HG03460 (cell line): ENCODE data around the gene ITSN1.

ENCODE experiments used
- ATAC-seq: cut with Tn5 transposase; IDR thresholded peaks from one replicate; pipeline ENCODE4 v1.9.1; 2021; ENCODE audit not compliant: unreplicated experiment

Gene ITSN1

GRCh38 chr21:33808715-33809367, 166.5 kb downstream of the ITSN1 start:
- no peak for ATAC-seq

DNA sequence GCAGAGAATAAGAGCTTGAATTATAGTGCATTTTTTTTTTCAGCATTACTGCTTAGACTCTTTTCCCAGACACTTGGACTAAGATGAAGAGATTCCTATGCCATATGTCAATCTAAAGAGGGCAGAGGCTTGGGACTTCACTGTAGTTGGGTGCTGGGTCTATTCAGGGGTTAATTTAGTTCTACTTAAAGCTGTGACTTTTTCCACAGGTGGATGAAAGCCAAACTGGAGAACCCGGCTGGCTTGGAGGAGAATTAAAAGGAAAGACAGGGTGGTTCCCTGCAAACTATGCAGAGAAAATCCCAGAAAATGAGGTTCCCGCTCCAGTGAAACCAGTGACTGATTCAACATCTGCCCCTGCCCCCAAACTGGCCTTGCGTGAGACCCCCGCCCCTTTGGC, 168.5 kb downstream of the ITSN1 start:
- no peak for ATAC-seq

- no peak for ATAC-seq
Observed at GRCh38 chr21:33811167-33812010, 169.1 kb downstream of the ITSN1 start.

DNA sequence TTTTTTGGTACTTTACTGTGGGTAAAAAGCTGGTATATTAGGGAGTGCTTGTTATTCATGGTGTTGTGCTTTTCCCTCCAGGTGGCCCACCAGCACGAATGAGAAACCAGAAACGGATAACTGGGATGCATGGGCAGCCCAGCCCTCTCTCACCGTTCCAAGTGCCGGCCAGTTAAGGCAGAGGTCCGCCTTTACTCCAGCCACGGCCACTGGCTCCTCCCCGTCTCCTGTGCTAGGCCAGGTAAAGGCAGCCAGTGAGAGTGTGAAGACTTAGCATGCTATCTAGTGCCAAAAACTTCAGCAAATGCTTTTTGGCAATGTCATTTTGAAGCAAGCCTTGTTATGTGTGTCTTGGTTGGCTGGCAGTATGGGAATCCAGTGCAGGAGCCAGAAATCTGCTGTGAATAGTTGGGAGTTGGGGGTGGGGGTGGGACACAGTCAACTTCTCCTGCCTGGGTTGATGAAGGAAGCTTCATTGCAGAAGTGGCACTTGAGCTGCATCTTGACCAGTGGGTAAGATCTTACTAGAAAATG, 171.6 kb downstream of the ITSN1 start:
- ATAC-seq = no peak

DNA sequence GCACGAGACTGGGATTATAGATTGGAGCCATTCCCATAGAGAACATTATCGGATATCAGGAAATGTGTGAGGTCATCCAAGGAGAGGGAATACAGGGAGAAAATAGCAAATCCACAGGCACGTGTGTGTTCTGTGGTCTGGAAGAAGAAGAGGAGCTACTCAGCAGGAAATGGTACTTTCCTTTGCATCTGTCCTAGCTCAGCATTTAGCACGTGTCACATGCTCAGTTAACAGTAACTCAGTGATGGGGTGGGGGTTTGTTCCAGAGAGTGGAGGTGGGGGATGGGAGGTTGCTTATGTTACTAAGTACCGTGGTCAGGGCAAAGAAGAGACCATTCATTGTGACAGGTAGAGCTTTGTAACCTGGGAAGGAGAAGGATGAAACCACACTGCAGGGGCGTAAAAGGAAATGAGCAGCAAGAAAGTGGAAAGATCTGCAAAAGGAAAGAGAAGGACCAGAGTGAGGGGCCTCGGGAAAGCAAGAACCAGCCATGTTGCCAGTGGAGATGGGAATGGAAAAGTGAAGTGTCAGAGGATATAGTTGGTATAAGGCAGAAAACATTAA, 172.9 kb downstream of the ITSN1 start:
- ATAC-seq = no peak

DNA sequence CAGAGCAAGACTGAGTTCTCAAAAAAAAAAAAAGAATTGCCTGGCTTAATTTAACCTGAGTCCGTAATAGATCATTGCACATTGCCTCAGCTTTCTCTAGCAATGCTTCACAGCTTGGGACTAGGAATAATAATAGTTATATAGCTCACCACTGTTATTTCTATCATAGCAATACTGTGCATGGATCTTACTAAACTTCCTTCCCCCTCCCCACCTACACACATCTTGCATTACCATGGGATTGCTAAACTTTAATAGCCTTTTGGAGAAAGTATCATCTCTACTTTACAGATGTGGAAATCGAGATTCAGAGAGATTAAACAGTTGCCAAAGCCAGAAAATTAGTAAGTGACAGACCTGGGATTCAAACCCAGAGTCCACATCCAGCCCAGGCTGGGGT, 173.9 kb downstream of the ITSN1 start:
- no peak for ATAC-seq

GRCh38 chr21:33817138-33817537, 174.8 kb downstream of the ITSN1 start:
- no peak for ATAC-seq

DNA sequence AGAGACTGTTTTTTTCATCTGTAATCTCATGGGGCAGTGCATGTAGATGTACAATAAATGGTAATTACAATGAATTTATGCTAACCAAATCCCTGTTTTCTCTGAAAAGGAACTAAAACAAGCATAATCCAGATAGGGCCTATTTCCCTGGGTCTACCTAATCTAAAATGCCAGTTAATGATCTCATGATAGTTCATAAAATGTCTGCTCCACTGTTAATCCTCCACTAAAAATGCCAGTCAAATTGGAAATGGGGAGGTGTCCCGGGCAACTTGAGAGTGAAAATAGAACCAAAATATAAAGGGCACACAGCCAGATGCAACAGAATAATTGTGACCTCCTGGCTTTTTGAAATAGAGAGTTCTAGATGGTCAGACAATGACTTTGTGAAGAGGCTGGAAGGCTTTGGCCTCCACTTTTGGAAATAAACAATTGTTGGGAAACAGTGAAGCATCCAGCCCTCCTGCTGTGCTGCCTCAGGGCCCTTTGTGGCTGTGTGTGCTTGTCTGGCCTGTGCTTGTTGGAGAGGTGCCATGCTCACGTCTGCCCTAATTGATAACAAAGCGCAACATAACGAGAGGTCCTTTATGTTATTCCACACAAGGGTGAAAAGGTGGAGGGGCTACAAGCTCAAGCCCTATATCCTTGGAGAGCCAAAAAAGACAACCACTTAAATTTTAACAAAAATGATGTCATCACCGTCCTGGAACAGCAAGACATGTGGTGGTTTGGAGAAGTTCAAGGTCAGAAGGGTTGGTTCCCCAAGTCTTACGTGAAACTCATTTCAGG, 175.6 kb downstream of the ITSN1 start:
- ATAC-seq = no peak

- no peak for ATAC-seq
Observed at GRCh38 chr21:33820230-33820770, 178.0 kb downstream of the ITSN1 start.

- no peak for ATAC-seq
Observed at GRCh38 chr21:33820798-33821197, 178.5 kb downstream of the ITSN1 start.

GRCh38 chr21:33821503-33822322, 179.4 kb downstream of the ITSN1 start:
- ATAC-seq = no peak

- ATAC-seq = no peak
Observed at GRCh38 chr21:33824156-33824941, 182.0 kb downstream of the ITSN1 start.

GRCh38 chr21:33825419-33825818, 183.1 kb downstream of the ITSN1 start:
- no peak for ATAC-seq

- ATAC-seq = no peak
Observed at GRCh38 chr21:33825915-33826314, 183.6 kb downstream of the ITSN1 start.

GRCh38 chr21:33828083-33828482, 185.8 kb downstream of the ITSN1 start:
- ATAC-seq = no peak

GRCh38 chr21:33828577-33828976, 186.3 kb downstream of the ITSN1 start:
- no peak for ATAC-seq

DNA sequence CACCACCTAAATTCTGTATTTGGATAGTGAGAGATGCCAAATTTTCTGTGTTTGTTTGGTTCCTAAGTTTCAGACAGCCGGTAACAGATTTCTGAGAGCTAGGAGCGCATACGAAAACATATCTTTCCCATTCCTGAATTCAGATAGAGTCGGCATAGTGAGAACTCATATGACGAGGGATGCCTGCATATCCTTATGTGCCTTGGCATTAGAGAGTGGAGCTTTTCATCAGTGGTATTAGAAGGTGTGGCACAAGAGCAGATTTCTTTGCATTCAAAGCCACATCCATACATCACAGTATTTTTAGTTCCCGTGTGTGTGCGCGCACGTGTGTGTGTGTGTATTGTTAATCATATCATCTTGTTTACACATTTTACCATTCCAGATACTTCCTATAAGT, 187.5 kb downstream of the ITSN1 start:
- no peak for ATAC-seq

DNA sequence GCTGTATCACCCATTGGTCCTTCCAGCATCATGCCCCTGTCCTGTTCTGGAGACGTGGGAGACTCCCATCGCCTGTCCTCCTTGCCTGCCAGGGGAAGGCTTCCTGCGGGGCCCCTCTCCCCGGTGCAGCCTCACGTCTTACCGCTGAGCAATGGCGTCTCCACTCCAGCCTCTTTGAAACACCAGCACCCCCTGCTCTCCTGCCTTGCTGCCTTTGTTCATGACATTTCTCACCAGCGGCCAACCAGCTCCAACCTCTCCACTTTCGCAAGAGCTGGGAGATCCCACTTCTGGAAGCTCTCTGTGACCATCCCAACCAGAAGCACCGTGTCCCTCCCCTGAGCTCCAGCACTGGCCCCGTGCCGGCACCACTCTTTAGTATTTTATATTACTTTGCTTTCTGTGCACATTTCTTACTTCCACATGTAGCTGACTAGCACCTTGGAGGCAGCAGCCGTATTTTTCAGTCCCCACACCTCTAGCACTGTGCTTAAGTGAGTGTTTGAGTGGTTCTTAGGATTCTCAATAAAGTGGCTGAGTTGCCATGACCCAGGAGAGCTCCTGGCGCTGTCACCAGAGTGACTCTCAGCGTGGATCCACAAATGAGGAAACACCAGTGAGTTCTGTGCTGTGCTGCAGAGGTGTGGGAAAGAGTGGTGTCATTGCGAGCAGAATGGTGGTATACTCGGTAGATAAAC, 189.8 kb downstream of the ITSN1 start:
- no peak for ATAC-seq
